HCT116 (cell line): ENCODE data around the gene ACACB.

Experiments
- CEBPB ChIP-seq: IDR thresholded peaks from 2 replicates; pipeline ENCODE4 v1.6.1; 2012; ENCODE audit warnings: low read depth
- FOSL1 ChIP-seq: IDR thresholded peaks from 2 replicates; pipeline ENCODE4 v1.6.1; 2012; ENCODE audit warnings: low read depth
- POLR2A ChIP-seq: IDR thresholded peaks from 2 replicates; pipeline ENCODE4 v1.7.0; 2011; ENCODE audit warnings: borderline replicate concordance; ENCODE audit not compliant: insufficient read depth, insufficient read length; ENCODE audit errors: extremely low read depth
- RAD21 ChIP-seq: IDR thresholded peaks from 2 replicates; pipeline ENCODE4 v1.6.1; 2012; ENCODE audit warnings: low read depth, mild to moderate bottlenecking
- SIN3A ChIP-seq: IDR thresholded peaks from 2 replicates; pipeline ENCODE4 v1.6.1; 2012; ENCODE audit warnings: low read depth
- TF ChIP-seq, protein P1 (sequence below), 3 experiments: fragments of 200-600 bp in 1 of 3; sonication (generic) in 1 of 3; IDR thresholded peaks in 2 of 3; conservative IDR thresholded peaks in 1 of 3; 2 replicates each; pipeline ENCODE4 v1.5.1; 2012 to 2017; ENCODE audit warnings: low read depth in 2 of 3, low read length in 2 of 3, antibody characterized with exemption in 1 of 3, borderline replicate concordance in 1 of 3, control low read depth in 1 of 3, mild to moderate bottlenecking in 1 of 3, mixed read lengths in 1 of 3, mixed run types in 1 of 3, moderate library complexity in 1 of 3; ENCODE audit not compliant: insufficient read depth in 1 of 3
- TF ChIP-seq, protein P2 (sequence below): IDR thresholded peaks from 2 replicates; pipeline ENCODE4 v1.6.1; 2012

DNA sequence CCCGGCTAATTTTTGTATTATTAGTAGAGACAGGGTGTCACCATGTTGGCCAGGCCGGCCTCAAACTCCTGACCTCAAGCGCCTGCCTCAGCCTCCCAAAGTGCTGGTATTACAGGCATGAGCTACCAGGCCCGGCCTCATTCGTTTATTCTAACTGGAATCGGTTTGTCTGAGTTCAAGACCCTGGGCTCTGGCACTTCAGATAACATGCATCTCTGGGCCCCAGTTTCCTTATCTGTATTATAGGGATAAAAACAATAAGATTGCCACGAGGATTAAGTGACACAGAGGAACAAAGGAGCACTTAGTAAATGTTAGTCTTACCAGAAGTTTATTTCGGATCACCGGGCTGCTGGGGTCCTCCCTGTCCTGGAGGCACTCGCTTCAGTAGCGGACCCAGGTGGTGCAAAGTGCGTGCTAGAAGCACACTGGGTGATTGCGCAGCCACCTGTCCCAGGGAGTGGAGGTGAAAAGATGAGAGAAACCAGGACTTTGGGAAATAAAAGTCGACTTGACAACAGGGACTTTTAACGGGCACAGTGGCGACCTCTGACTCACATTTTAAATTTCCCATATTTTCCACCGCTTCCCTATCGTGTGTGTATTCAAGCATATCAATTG, 37.5 kb downstream of the ACACB start:
- TF ChIP-seq, protein P1, sequence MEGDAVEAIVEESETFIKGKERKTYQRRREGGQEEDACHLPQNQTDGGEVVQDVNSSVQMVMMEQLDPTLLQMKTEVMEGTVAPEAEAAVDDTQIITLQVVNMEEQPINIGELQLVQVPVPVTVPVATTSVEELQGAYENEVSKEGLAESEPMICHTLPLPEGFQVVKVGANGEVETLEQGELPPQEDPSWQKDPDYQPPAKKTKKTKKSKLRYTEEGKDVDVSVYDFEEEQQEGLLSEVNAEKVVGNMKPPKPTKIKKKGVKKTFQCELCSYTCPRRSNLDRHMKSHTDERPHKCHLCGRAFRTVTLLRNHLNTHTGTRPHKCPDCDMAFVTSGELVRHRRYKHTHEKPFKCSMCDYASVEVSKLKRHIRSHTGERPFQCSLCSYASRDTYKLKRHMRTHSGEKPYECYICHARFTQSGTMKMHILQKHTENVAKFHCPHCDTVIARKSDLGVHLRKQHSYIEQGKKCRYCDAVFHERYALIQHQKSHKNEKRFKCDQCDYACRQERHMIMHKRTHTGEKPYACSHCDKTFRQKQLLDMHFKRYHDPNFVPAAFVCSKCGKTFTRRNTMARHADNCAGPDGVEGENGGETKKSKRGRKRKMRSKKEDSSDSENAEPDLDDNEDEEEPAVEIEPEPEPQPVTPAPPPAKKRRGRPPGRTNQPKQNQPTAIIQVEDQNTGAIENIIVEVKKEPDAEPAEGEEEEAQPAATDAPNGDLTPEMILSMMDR (IDR thresholded peaks at IDR 0.05 in 2 of 3, conservative IDR thresholded peaks at IDR 0.05 in 1 of 3; ENCODE audit: borderline replicate concordance in 1 of 3, insufficient read depth in 1 of 3, low read depth in 2 of 3, low read length in 2 of 3) = no peak
- TF ChIP-seq, protein P2, sequence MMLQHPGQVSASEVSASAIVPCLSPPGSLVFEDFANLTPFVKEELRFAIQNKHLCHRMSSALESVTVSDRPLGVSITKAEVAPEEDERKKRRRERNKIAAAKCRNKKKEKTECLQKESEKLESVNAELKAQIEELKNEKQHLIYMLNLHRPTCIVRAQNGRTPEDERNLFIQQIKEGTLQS = no peak
- no peak for TF ChIP-seq POLR2A
- no peak for TF ChIP-seq SIN3A
- TF ChIP-seq RAD21 = no peak
- TF ChIP-seq CEBPB = no peak
- no peak for TF ChIP-seq FOSL1
